K562 (cell line): ENCODE measurements around the gene GATC. TPM values are rescaled to one million over a fixed set of nuclear protein-coding genes. Genes with fewer than 3 reads are reported as not detected.

ENCODE experiments used
- ARID1B ChIP-seq: fragments of 450-650 bp; IDR thresholded peaks from 2 replicates; pipeline ENCODE4 v1.6.1; 2016; ENCODE audit warnings: antibody characterized with exemption, mild to moderate bottlenecking, inconsistent platforms
- ATF1 ChIP-seq, 2 experiments: fragments of 450-650 bp in 1 of 2; IDR thresholded peaks; 2 replicates each; pipeline ENCODE4 v1.6.1; 2016; ENCODE audit warnings: missing compliant biosample characterization in 1 of 2, missing genetic modification characterization in 1 of 2
- EP300 ChIP-seq: IDR thresholded peaks from 2 replicates; pipeline ENCODE4 v1.6.1; 2012; ENCODE audit warnings: low read length, improper control_type of control experiment
- ETV5 ChIP-seq: sonication (generic); formaldehyde crosslinking; IDR thresholded peaks from 2 replicates; pipeline ENCODE4 v1.4.0; 2020; ENCODE audit warnings: low read depth, mild to moderate bottlenecking, missing genetic modification reagents
- HLTF ChIP-seq: fragments of 450-650 bp; IDR thresholded peaks from 2 replicates; pipeline ENCODE4 v1.6.1; 2016
- HOXB6 ChIP-seq: fragments of 250-450 bp; sonication (Bioruptor Pico); IDR thresholded peaks from 2 replicates; pipeline ENCODE4 v1.5.1; 2022; ENCODE audit warnings: mild to moderate bottlenecking, borderline replicate concordance
- KAT7 ChIP-seq: sonication (generic); formaldehyde crosslinking; IDR thresholded peaks from 2 replicates; pipeline ENCODE4 v1.8.0; 2022; ENCODE audit warnings: missing genetic modification reagents, mild to moderate bottlenecking, borderline replicate concordance
- KDM2B ChIP-seq: fragments of 250-450 bp; sonication (Bioruptor Pico); IDR thresholded peaks from 2 replicates; pipeline ENCODE4 v1.8.0; 2021; ENCODE audit warnings: mild to moderate bottlenecking, moderate library complexity
- MCM3 ChIP-seq: fragments of 450-650 bp; IDR thresholded peaks from 2 replicates; pipeline ENCODE4 v1.6.1; 2016
- POLR2AphosphoS5 ChIP-seq: IDR thresholded peaks from 2 replicates; pipeline ENCODE4 v1.6.1; 2011; ENCODE audit warnings: mild to moderate bottlenecking, low read depth, low read length, moderate library complexity; ENCODE audit not compliant: control insufficient read depth, insufficient read depth
- SETDB1 ChIP-seq: IDR thresholded peaks from one replicate; pipeline ENCODE4 v1.6.1; 2012; ENCODE audit warnings: low read length, control low read depth, inconsistent platforms
- SNIP1 ChIP-seq: fragments of 450-650 bp; IDR thresholded peaks from 2 replicates; pipeline ENCODE4 v1.7.1; 2017; ENCODE audit warnings: low read depth, mild to moderate bottlenecking
- SP2 ChIP-seq: IDR thresholded peaks from 2 replicates; pipeline ENCODE4 v1.6.1; 2011; ENCODE audit warnings: mild to moderate bottlenecking, low read depth, low read length, moderate library complexity; ENCODE audit not compliant: poor library complexity, severe bottlenecking; ENCODE audit errors: extremely low read depth
- SPI1 ChIP-seq: IDR thresholded peaks from 2 replicates; pipeline ENCODE4 v1.6.1; 2011; ENCODE audit warnings: low read depth, low read length, control low read depth, borderline replicate concordance
- TARDBP ChIP-seq: fragments of 450-650 bp; IDR thresholded peaks from 2 replicates; pipeline ENCODE4 v1.6.1; 2016
- TCF3 ChIP-seq: sonication (generic); formaldehyde crosslinking; IDR thresholded peaks from 2 replicates; pipeline ENCODE4 v1.4.0; 2020; ENCODE audit warnings: mild to moderate bottlenecking, missing genetic modification reagents
- XRCC3 ChIP-seq: fragments of 450-650 bp; IDR thresholded peaks from 2 replicates; pipeline ENCODE4 v1.6.1; 2017; ENCODE audit warnings: mild to moderate bottlenecking, moderate library complexity
- XRCC5 ChIP-seq: fragments of 200-400 bp; formaldehyde crosslinking; IDR thresholded peaks from 2 replicates; pipeline ENCODE4 v1.6.1; 2017; ENCODE audit warnings: low read depth, mild to moderate bottlenecking, low read length
- ZBTB1 ChIP-seq: sonication (generic); formaldehyde crosslinking; IDR thresholded peaks from 2 replicates; pipeline ENCODE4 v1.8.1; 2023; ENCODE audit warnings: missing genetic modification reagents, low read depth, mild to moderate bottlenecking, borderline replicate concordance
- ZNF133 ChIP-seq: fragments of 250-450 bp; sonication (Bioruptor Pico); IDR thresholded peaks from 2 replicates; pipeline ENCODE4 v1.4.0; 2020; ENCODE audit warnings: mild to moderate bottlenecking
- ZNF197 ChIP-seq: fragments of 200-800 bp; sonication (Bioruptor generic); IDR thresholded peaks from 2 replicates; pipeline ENCODE4 v1.6.1; 2016; ENCODE audit warnings: low read depth, missing genetic modification characterization, missing compliant biosample characterization
- ZNF695 ChIP-seq: fragments of 450-650 bp; formaldehyde crosslinking; IDR thresholded peaks from 2 replicates; pipeline ENCODE4 v1.4.0; 2020; ENCODE audit warnings: mild to moderate bottlenecking, moderate library complexity
- polyA plus RNA-seq, 8 experiments: library from polyadenylated mRNA; depleted of rRNA in 4 of 8; stranded (reverse) in 5 of 8; unstranded in 3 of 8; fragments of >200 nt; fragmentation: Nextera tagmentation in 2 of 8; fragmentation: Illumina TruSeq in 1 of 8; extraction: Ambion mirVana in 2 of 8; extraction: Trizol in 1 of 8; gene quantifications; 2 replicates each; pipeline versions ENCODE4 v1.2.1 to v1.2.3, GENCODE V29; 2011 to 2014; ENCODE audit warnings: inconsistent platforms in 1 of 8, missing spikeins in 1 of 8
- total RNA-seq, 7 experiments: library from RNA; depleted of rRNA in 6 of 7; stranded (reverse); fragments of >200 nt in 6 of 7; fragmentation: Illumina TruSeq in 2 of 7; extraction: Trizol in 2 of 7; gene quantifications; 2 replicates each; pipeline versions ENCODE4 v1.2.1 to v1.2.3, GENCODE V29; 2011 to 2021; ENCODE audit warnings: low replicate concordance in 1 of 7
- TF ChIP-seq, protein P1 (sequence below): fragments of 450-650 bp; formaldehyde crosslinking; IDR thresholded peaks from 2 replicates; pipeline ENCODE4 v1.4.0; 2022; ENCODE audit warnings: mild to moderate bottlenecking, moderate library complexity
- TF ChIP-seq, protein P2 (sequence below), 2 experiments: fragments of 450-650 bp in 1 of 2; IDR thresholded peaks; 2 replicates each; pipeline ENCODE4 v1.6.1; 2011 to 2017; ENCODE audit warnings: low read depth in 2 of 2, antibody characterized with exemption in 1 of 2, borderline replicate concordance in 1 of 2, low read length in 1 of 2, mild to moderate bottlenecking in 1 of 2, mixed read lengths in 1 of 2; ENCODE audit not compliant: control insufficient read depth in 1 of 2
- TF ChIP-seq, protein P3 (sequence below): fragments of 450-650 bp; conservative IDR thresholded peaks from 2 replicates; pipeline ENCODE4 v1.6.1; 2016; ENCODE audit warnings: missing genetic modification characterization, low read depth, mild to moderate bottlenecking, missing compliant biosample characterization, moderate library complexity

The GATC gene
- total and polyA plus RNA-seq, 9 of the 15 experiments (the other 6 are each of a cell fraction or from before 2014, with no cell fraction given): 5.8 to 52.6 (median 28.2) TPM

DNA sequence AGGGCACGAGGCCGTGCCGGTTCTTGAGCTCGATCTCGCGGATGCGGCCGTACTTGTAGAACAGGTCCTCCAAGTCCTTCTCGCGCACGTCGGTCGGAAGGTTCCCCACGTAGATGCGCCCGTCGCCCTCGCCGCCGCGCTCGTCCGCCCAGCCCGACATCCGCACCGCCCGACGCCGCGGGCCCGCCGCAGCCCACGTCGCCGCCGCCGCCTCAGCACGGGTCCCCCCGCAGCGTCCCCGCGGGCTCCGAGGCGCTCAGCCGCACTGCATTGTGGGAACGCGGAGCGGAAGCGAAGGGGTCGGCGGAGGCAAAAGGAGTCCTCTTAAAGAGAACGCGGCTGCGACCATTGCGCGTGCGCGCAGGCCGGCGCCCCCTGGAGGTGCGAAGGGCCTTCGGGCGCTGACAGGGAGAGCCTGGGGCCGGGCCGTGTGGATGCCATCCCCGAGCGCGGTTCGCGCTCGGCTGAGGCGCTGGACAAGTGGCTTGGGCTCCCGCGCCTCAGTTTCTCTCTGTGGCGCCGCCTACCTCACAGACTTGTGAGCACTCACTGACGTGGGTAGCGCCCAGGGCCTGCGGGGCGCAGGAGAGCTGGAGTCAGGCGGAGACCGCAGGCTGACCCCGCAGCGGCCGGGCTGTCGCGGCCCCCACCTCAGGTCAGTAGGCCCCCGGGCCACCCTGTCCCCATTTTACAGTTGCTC lies 23.4 kb downstream of the GATC start, which contains the start of gene SRSF9 (continued):
- TF ChIP-seq, protein P1, sequence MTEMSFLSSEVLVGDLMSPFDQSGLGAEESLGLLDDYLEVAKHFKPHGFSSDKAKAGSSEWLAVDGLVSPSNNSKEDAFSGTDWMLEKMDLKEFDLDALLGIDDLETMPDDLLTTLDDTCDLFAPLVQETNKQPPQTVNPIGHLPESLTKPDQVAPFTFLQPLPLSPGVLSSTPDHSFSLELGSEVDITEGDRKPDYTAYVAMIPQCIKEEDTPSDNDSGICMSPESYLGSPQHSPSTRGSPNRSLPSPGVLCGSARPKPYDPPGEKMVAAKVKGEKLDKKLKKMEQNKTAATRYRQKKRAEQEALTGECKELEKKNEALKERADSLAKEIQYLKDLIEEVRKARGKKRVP (CRISPR knock-in tag): 0 out of 2 replicates have a peak, but pooled peaks have one; percentile 12
- TF ChIP-seq ARID1B: peak; percentile 47; the same call in 1 of the 2 replicates
- TF ChIP-seq SP2: no peak
- no peak for TF ChIP-seq ZNF695 (CRISPR knock-in tag)
- no peak for TF ChIP-seq HLTF
- 0 out of 2 replicates have a peak, but pooled peaks have one; percentile 47 for TF ChIP-seq SPI1
- no peak for TF ChIP-seq SNIP1
- TF ChIP-seq XRCC5: peak; percentile 89; the same call in 1 of the 2 replicates
- peak; percentile 48; the same call in 1 of the 2 replicates for TF ChIP-seq TARDBP
- TF ChIP-seq KDM2B (CRISPR knock-in tag): 0 out of 2 replicates have a peak, but pooled peaks have one; percentile 13
- TF ChIP-seq ETV5 (CRISPR knock-in tag): peak; percentile 90
- no peak for TF ChIP-seq EP300
- TF ChIP-seq, protein P2, sequence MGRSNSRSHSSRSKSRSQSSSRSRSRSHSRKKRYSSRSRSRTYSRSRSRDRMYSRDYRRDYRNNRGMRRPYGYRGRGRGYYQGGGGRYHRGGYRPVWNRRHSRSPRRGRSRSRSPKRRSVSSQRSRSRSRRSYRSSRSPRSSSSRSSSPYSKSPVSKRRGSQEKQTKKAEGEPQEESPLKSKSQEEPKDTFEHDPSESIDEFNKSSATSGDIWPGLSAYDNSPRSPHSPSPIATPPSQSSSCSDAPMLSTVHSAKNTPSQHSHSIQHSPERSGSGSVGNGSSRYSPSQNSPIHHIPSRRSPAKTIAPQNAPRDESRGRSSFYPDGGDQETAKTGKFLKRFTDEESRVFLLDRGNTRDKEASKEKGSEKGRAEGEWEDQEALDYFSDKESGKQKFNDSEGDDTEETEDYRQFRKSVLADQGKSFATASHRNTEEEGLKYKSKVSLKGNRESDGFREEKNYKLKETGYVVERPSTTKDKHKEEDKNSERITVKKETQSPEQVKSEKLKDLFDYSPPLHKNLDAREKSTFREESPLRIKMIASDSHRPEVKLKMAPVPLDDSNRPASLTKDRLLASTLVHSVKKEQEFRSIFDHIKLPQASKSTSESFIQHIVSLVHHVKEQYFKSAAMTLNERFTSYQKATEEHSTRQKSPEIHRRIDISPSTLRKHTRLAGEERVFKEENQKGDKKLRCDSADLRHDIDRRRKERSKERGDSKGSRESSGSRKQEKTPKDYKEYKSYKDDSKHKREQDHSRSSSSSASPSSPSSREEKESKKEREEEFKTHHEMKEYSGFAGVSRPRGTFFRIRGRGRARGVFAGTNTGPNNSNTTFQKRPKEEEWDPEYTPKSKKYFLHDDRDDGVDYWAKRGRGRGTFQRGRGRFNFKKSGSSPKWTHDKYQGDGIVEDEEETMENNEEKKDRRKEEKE (IDR thresholded peaks at IDR 0.05; ENCODE audit: borderline replicate concordance in 1 of 2, control insufficient read depth in 1 of 2, low read depth in 2 of 2, low read length in 1 of 2): no peak
- no peak for TF ChIP-seq HOXB6 (CRISPR knock-in tag)
- no peak for TF ChIP-seq SETDB1
- TF ChIP-seq ZNF133 (CRISPR knock-in tag): 0 out of 2 replicates have a peak, but pooled peaks have one; percentile 12
- no peak for TF ChIP-seq XRCC3
- no peak for TF ChIP-seq MCM3
- TF ChIP-seq POLR2AphosphoS5: peak; percentile 80
- TF ChIP-seq, protein P3, sequence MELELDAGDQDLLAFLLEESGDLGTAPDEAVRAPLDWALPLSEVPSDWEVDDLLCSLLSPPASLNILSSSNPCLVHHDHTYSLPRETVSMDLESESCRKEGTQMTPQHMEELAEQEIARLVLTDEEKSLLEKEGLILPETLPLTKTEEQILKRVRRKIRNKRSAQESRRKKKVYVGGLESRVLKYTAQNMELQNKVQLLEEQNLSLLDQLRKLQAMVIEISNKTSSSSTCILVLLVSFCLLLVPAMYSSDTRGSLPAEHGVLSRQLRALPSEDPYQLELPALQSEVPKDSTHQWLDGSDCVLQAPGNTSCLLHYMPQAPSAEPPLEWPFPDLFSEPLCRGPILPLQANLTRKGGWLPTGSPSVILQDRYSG (tag): 0 out of 2 replicates have a peak, but pooled peaks have one; percentile 39
- peak; percentile 23; the same call in 1 of the 2 replicates for TF ChIP-seq TCF3 (CRISPR knock-in tag)
- no peak for TF ChIP-seq ATF1 (CRISPR knock-in tag; IDR thresholded peaks at IDR 0.05)
- TF ChIP-seq ATF1 (tag; IDR thresholded peaks at IDR 0.05): peak; percentile 64
- TF ChIP-seq KAT7: peak; percentile 61; the same call in 1 of the 2 replicates
- TF ChIP-seq ZNF197 (CRISPR knock-in tag): no peak
- TF ChIP-seq ZBTB1: peak; percentile 47; the same call in 1 of the 2 replicates
